HEK293 (cell line): Measurements from ENCODE around the gene PTPRG.
A peak's percentile ranks its signal among the peaks of the same experiment; 100 is the strongest.

Experiments
- GLI2 ChIP-seq: fragments of 450-650 bp; formaldehyde crosslinking; IDR thresholded peaks from 2 replicates; pipeline ENCODE4; 2017; ENCODE audit warnings: missing biosample characterization, missing genetic modification characterization, low read depth, borderline replicate concordance
- MZF1 ChIP-seq: fragments of 450-650 bp; formaldehyde crosslinking; IDR thresholded peaks from 2 replicates; pipeline ENCODE4 v1.5.1; 2017; ENCODE audit warnings: missing biosample characterization, missing genetic modification characterization, borderline replicate concordance
- ZBTB20 ChIP-seq: fragments of 450-650 bp; formaldehyde crosslinking; IDR thresholded peaks from 2 replicates; pipeline ENCODE4 v1.5.1; 2016; ENCODE audit warnings: missing biosample characterization, missing genetic modification characterization
- ZFP41 ChIP-seq: fragments of 450-650 bp; formaldehyde crosslinking; IDR thresholded peaks from 2 replicates; pipeline ENCODE4 v1.5.1; 2016; ENCODE audit warnings: missing biosample characterization, missing genetic modification characterization, borderline replicate concordance
- ZNF223 ChIP-seq: fragments of 450-650 bp; formaldehyde crosslinking; IDR thresholded peaks from 2 replicates; pipeline ENCODE4 v1.5.1; 2016; ENCODE audit warnings: missing biosample characterization, missing genetic modification characterization
- ZNF350 ChIP-seq: fragments of 450-650 bp; formaldehyde crosslinking; IDR thresholded peaks from 2 replicates; pipeline ENCODE4 v1.5.0; 2017; ENCODE audit warnings: missing biosample characterization, mild to moderate bottlenecking, missing genetic modification characterization
- ZNF561 ChIP-seq: fragments of 450-650 bp; IDR thresholded peaks from 2 replicates; pipeline ENCODE4 v1.5.1; 2018; ENCODE audit warnings: missing biosample characterization, missing genetic modification characterization, borderline replicate concordance
- ZNF610 ChIP-seq: fragments of 450-650 bp; formaldehyde crosslinking; IDR thresholded peaks from 2 replicates; pipeline ENCODE4 v1.5.1; 2016; ENCODE audit warnings: missing biosample characterization, missing genetic modification characterization, borderline replicate concordance
- ZNF623 ChIP-seq: fragments of 450-650 bp; formaldehyde crosslinking; IDR thresholded peaks from 2 replicates; pipeline ENCODE4 v1.5.1; 2016; ENCODE audit warnings: missing biosample characterization, missing genetic modification characterization
- ZNF624 ChIP-seq: fragments of 450-650 bp; formaldehyde crosslinking; IDR thresholded peaks from 2 replicates; pipeline ENCODE4 v1.5.1; 2017; ENCODE audit warnings: missing biosample characterization, missing genetic modification characterization
- ZNF776 ChIP-seq: fragments of 450-650 bp; formaldehyde crosslinking; IDR thresholded peaks from 2 replicates; pipeline ENCODE4 v1.5.0; 2017; ENCODE audit warnings: missing biosample characterization, missing genetic modification characterization, borderline replicate concordance
- ZNF791 ChIP-seq: fragments of 450-650 bp; formaldehyde crosslinking; IDR thresholded peaks from 2 replicates; pipeline ENCODE4 v1.5.1; 2016; ENCODE audit warnings: missing biosample characterization, missing genetic modification characterization
- ZSCAN30 ChIP-seq: fragments of 450-650 bp; IDR thresholded peaks from 2 replicates; pipeline ENCODE4 v1.5.1; 2018; ENCODE audit warnings: missing biosample characterization, mild to moderate bottlenecking, missing genetic modification characterization, moderate library complexity
- TF ChIP-seq, protein P1 (sequence below): fragments of 450-650 bp; formaldehyde crosslinking; IDR thresholded peaks from 2 replicates; pipeline ENCODE4 v1.5.1; 2016; ENCODE audit warnings: missing biosample characterization, missing genetic modification characterization, borderline replicate concordance
- TF ChIP-seq, protein P2 (sequence below): fragments of 450-650 bp; formaldehyde crosslinking; conservative IDR thresholded peaks from 2 replicates; pipeline ENCODE4 v1.5.1; 2016; ENCODE audit warnings: low read depth, missing biosample characterization, missing genetic modification characterization
- TF ChIP-seq, protein P3 (sequence below): fragments of 450-650 bp; formaldehyde crosslinking; IDR thresholded peaks from 2 replicates; pipeline ENCODE4 v1.5.1; 2016; ENCODE audit warnings: missing biosample characterization, missing genetic modification characterization
- TF ChIP-seq, protein P4 (sequence below): fragments of 450-650 bp; formaldehyde crosslinking; IDR thresholded peaks from 2 replicates; pipeline ENCODE4 v1.5.1; 2017; ENCODE audit warnings: missing biosample characterization, missing genetic modification characterization
- TF ChIP-seq, protein P5 (sequence below): fragments of 450-650 bp; formaldehyde crosslinking; IDR thresholded peaks from 2 replicates; pipeline ENCODE4 v1.5.0; 2017; ENCODE audit warnings: missing biosample characterization, missing genetic modification characterization, borderline replicate concordance

PTPRG gene

DNA sequence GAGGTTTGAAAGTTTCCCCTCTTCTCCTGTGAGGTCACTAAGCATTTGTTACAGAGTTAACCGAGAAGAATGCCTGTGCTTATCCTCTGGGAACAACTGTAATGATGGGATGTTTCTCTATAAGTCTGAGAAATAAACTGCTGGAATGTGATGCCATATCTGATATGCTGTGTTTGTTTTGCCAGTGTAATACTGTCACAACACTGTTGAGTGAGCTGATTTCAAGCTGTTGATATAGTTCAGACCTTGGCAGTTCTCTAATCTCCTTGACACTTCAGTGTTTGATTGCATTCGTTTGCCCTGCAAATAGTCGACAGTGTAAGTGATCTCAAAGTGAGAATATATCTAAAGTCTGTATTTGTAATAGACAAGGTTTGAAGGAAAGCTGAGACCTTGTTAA lies 73.3 kb downstream of the PTPRG start (continued):
- TF ChIP-seq, protein P1, sequence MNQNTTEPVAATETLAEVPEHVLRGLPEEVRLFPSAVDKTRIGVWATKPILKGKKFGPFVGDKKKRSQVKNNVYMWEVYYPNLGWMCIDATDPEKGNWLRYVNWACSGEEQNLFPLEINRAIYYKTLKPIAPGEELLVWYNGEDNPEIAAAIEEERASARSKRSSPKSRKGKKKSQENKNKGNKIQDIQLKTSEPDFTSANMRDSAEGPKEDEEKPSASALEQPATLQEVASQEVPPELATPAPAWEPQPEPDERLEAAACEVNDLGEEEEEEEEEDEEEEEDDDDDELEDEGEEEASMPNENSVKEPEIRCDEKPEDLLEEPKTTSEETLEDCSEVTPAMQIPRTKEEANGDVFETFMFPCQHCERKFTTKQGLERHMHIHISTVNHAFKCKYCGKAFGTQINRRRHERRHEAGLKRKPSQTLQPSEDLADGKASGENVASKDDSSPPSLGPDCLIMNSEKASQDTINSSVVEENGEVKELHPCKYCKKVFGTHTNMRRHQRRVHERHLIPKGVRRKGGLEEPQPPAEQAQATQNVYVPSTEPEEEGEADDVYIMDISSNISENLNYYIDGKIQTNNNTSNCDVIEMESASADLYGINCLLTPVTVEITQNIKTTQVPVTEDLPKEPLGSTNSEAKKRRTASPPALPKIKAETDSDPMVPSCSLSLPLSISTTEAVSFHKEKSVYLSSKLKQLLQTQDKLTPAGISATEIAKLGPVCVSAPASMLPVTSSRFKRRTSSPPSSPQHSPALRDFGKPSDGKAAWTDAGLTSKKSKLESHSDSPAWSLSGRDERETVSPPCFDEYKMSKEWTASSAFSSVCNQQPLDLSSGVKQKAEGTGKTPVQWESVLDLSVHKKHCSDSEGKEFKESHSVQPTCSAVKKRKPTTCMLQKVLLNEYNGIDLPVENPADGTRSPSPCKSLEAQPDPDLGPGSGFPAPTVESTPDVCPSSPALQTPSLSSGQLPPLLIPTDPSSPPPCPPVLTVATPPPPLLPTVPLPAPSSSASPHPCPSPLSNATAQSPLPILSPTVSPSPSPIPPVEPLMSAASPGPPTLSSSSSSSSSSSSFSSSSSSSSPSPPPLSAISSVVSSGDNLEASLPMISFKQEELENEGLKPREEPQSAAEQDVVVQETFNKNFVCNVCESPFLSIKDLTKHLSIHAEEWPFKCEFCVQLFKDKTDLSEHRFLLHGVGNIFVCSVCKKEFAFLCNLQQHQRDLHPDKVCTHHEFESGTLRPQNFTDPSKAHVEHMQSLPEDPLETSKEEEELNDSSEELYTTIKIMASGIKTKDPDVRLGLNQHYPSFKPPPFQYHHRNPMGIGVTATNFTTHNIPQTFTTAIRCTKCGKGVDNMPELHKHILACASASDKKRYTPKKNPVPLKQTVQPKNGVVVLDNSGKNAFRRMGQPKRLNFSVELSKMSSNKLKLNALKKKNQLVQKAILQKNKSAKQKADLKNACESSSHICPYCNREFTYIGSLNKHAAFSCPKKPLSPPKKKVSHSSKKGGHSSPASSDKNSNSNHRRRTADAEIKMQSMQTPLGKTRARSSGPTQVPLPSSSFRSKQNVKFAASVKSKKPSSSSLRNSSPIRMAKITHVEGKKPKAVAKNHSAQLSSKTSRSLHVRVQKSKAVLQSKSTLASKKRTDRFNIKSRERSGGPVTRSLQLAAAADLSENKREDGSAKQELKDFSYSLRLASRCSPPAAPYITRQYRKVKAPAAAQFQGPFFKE, result no peak
- TF ChIP-seq ZNF223 (tag by site-specific recombination), result no peak
- peak; percentile 95 for TF ChIP-seq GLI2 (tag by site-specific recombination)
- TF ChIP-seq ZNF776 (tag by site-specific recombination), result no peak
- TF ChIP-seq MZF1 (tag by site-specific recombination), result no peak
- TF ChIP-seq ZSCAN30 (tag by site-specific recombination), result peak; percentile 87; the same call in 1 of the 2 replicates
- no peak for TF ChIP-seq ZNF791 (tag by site-specific recombination)
- TF ChIP-seq, protein P2, sequence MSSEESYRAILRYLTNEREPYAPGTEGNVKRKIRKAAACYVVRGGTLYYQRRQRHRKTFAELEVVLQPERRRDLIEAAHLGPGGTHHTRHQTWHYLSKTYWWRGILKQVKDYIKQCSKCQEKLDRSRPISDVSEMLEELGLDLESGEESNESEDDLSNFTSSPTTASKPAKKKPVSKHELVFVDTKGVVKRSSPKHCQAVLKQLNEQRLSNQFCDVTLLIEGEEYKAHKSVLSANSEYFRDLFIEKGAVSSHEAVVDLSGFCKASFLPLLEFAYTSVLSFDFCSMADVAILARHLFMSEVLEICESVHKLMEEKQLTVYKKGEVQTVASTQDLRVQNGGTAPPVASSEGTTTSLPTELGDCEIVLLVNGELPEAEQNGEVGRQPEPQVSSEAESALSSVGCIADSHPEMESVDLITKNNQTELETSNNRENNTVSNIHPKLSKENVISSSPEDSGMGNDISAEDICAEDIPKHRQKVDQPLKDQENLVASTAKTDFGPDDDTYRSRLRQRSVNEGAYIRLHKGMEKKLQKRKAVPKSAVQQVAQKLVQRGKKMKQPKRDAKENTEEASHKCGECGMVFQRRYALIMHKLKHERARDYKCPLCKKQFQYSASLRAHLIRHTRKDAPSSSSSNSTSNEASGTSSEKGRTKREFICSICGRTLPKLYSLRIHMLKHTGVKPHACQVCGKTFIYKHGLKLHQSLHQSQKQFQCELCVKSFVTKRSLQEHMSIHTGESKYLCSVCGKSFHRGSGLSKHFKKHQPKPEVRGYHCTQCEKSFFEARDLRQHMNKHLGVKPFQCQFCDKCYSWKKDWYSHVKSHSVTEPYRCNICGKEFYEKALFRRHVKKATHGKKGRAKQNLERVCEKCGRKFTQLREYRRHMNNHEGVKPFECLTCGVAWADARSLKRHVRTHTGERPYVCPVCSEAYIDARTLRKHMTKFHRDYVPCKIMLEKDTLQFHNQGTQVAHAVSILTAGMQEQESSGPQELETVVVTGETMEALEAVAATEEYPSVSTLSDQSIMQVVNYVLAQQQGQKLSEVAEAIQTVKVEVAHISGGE, result no peak
- TF ChIP-seq, protein P3, sequence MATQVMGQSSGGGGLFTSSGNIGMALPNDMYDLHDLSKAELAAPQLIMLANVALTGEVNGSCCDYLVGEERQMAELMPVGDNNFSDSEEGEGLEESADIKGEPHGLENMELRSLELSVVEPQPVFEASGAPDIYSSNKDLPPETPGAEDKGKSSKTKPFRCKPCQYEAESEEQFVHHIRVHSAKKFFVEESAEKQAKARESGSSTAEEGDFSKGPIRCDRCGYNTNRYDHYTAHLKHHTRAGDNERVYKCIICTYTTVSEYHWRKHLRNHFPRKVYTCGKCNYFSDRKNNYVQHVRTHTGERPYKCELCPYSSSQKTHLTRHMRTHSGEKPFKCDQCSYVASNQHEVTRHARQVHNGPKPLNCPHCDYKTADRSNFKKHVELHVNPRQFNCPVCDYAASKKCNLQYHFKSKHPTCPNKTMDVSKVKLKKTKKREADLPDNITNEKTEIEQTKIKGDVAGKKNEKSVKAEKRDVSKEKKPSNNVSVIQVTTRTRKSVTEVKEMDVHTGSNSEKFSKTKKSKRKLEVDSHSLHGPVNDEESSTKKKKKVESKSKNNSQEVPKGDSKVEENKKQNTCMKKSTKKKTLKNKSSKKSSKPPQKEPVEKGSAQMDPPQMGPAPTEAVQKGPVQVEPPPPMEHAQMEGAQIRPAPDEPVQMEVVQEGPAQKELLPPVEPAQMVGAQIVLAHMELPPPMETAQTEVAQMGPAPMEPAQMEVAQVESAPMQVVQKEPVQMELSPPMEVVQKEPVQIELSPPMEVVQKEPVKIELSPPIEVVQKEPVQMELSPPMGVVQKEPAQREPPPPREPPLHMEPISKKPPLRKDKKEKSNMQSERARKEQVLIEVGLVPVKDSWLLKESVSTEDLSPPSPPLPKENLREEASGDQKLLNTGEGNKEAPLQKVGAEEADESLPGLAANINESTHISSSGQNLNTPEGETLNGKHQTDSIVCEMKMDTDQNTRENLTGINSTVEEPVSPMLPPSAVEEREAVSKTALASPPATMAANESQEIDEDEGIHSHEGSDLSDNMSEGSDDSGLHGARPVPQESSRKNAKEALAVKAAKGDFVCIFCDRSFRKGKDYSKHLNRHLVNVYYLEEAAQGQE, result no peak
- no peak for TF ChIP-seq ZNF624 (tag by site-specific recombination)
- TF ChIP-seq ZBTB20 (tag by site-specific recombination), result peak; percentile 22; the same call in 1 of the 2 replicates
- TF ChIP-seq ZFP41 (tag by site-specific recombination), result no peak
- TF ChIP-seq, protein P4, sequence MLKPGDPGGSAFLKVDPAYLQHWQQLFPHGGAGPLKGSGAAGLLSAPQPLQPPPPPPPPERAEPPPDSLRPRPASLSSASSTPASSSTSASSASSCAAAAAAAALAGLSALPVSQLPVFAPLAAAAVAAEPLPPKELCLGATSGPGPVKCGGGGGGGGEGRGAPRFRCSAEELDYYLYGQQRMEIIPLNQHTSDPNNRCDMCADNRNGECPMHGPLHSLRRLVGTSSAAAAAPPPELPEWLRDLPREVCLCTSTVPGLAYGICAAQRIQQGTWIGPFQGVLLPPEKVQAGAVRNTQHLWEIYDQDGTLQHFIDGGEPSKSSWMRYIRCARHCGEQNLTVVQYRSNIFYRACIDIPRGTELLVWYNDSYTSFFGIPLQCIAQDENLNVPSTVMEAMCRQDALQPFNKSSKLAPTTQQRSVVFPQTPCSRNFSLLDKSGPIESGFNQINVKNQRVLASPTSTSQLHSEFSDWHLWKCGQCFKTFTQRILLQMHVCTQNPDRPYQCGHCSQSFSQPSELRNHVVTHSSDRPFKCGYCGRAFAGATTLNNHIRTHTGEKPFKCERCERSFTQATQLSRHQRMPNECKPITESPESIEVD (tag by site-specific recombination), result peak; percentile 96
- peak; percentile 29; the same call in 1 of the 2 replicates for TF ChIP-seq ZNF610 (tag by site-specific recombination)
- no peak for TF ChIP-seq ZNF350 (tag by site-specific recombination)
- TF ChIP-seq ZNF623 (tag by site-specific recombination), result no peak
- TF ChIP-seq, protein P5, sequence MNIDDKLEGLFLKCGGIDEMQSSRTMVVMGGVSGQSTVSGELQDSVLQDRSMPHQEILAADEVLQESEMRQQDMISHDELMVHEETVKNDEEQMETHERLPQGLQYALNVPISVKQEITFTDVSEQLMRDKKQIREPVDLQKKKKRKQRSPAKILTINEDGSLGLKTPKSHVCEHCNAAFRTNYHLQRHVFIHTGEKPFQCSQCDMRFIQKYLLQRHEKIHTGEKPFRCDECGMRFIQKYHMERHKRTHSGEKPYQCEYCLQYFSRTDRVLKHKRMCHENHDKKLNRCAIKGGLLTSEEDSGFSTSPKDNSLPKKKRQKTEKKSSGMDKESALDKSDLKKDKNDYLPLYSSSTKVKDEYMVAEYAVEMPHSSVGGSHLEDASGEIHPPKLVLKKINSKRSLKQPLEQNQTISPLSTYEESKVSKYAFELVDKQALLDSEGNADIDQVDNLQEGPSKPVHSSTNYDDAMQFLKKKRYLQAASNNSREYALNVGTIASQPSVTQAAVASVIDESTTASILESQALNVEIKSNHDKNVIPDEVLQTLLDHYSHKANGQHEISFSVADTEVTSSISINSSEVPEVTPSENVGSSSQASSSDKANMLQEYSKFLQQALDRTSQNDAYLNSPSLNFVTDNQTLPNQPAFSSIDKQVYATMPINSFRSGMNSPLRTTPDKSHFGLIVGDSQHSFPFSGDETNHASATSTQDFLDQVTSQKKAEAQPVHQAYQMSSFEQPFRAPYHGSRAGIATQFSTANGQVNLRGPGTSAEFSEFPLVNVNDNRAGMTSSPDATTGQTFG (tag by site-specific recombination), result no peak
- peak; percentile 77; the same call in 1 of the 2 replicates for TF ChIP-seq ZNF561 (tag by site-specific recombination)
